Measurements from ENCODE around the gene SYT6. TPM values are rescaled to one million over a fixed set of nuclear protein-coding genes. Genes with fewer than 3 reads are reported as not detected.

Gene SYT6
- total RNA-seq, 1 experiment from 2014 or later, result 54.2 TPM

DNA sequence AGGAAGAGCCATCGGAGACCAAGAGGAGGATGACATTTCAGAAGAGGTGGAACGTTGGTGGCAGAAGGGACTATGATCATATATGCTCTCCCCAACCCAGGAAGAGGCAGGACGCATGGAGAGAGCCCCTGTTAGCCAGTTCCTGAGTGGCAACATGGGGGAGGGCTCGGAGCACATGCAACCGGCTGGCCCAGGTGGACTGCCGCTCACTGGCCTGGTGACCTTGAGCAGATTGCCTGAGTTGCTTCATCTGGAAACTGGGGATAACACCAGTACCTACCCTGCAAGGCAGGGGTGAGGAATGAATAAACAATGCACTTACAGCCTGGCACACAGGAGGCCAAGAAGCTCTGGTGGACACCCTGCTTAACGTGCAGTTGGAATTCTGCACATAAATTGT is 29.0 kb downstream of the SYT6 start:
- no peaks in the 10 kb centered on the region for H3K9me3 Mint-ChIP-seq
- TF ChIP-seq NFE2L1 (CRISPR knock-in tag; IDR thresholded peaks at IDR 0.05) (no peak), NR3C1 (CRISPR knock-in tag; conservative IDR thresholded peaks at IDR 0.05; ENCODE audit: low read depth) (no peak), ZNF138 (CRISPR knock-in tag; conservative IDR thresholded peaks at IDR 0.05) (no peak), TP53 (CRISPR knock-in tag; IDR thresholded peaks at IDR 0.05) (no peak), SMAD4 (CRISPR knock-in tag; IDR thresholded peaks at IDR 0.05) (no peak)
- TF ChIP-seq, protein P1, sequence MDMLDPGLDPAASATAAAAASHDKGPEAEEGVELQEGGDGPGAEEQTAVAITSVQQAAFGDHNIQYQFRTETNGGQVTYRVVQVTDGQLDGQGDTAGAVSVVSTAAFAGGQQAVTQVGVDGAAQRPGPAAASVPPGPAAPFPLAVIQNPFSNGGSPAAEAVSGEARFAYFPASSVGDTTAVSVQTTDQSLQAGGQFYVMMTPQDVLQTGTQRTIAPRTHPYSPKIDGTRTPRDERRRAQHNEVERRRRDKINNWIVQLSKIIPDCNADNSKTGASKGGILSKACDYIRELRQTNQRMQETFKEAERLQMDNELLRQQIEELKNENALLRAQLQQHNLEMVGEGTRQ (CRISPR knock-in tag; IDR thresholded peaks at IDR 0.05), result no peak
- TF ChIP-seq, protein P2, sequence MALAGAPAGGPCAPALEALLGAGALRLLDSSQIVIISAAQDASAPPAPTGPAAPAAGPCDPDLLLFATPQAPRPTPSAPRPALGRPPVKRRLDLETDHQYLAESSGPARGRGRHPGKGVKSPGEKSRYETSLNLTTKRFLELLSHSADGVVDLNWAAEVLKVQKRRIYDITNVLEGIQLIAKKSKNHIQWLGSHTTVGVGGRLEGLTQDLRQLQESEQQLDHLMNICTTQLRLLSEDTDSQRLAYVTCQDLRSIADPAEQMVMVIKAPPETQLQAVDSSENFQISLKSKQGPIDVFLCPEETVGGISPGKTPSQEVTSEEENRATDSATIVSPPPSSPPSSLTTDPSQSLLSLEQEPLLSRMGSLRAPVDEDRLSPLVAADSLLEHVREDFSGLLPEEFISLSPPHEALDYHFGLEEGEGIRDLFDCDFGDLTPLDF (CRISPR knock-in tag; IDR thresholded peaks at IDR 0.05), result no peak
- CTCF ChIA-PET, result interaction anchor here (1.3 kb wide), 1 partner anchor 146 kb away, joined by 3 read pairs; the partner anchor contains the start of gene OLFML3
- ATAC-seq (no peak), DNase-seq (ENCODE audit: low spot score) (no peak)
- peaks cover 47% of the 10 kb centered on the region for H3K4me1 Mint-ChIP-seq
- H3K27ac Mint-ChIP-seq, result no peak overlapping the region; the same call in 1 of the 2 replicates
- no peak overlapping the region for H3K4me3 Mint-ChIP-seq
- POLR2A ChIA-PET, result no interaction called here
- H3K27me3 Mint-ChIP-seq (ENCODE audit: low read depth), result no peaks in the 10 kb centered on the region
- peaks cover 81% of the 10 kb centered on the region for H3K36me3 Mint-ChIP-seq

DNA sequence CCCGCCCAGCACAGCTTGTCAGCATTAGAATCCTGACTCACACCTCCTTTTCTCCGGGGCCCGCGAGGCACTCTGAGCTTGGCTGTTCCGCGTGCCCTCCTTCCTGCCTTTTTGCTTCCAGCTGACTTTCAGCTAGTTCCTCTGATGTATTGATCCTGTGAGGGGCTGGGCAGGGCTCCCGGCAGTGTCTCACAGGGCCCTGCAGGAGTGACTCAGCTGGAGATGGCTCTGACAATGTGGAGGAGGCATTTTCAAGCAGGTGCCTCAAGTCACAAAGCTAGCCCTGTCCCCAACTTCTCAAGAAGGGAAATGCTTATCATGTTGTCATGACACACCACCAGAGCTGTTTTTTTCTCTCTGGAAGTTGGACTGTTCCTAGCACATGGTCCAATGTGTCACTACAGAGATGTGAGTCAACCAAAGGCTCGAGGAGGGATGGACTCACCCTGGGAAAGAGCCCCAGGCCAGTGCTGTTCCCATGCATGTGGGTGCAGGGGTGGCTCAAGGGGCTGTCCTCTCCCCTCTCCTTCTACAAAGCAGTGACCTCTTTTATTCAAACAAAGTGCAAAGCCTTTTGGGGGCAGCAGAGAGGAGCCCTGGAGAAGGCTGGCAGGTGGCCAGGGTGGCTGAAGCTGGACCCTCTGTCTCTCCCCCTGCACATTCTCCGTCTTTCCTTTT is 30.6 kb downstream of the SYT6 start:
- peak overlapping the region; percentile 67 for H3K27ac Mint-ChIP-seq
- DNase-seq (ENCODE audit: low spot score) (no peak), ATAC-seq (no peak)
- H3K4me1 Mint-ChIP-seq, result peaks cover 62% of the 10 kb centered on the region
- TF ChIP-seq ZNF423 (CRISPR knock-in tag; IDR thresholded peaks at IDR 0.05), result peak; percentile 30; the same call in 1 of the 2 replicates
- no peak for TF ChIP-seq HMGA2 (CRISPR knock-in tag; IDR thresholded peaks at IDR 0.05)
- H3K36me3 Mint-ChIP-seq, result peaks cover 68% of the 10 kb centered on the region
- CTCF ChIA-PET, result interaction anchor here (0.5 to 1.4 kb wide), 10 partner anchors 15 to 224 kb away, joined by 3 to 5 read pairs (median 3); partner anchors contain the start of gene OLFML3
- H3K9me3 Mint-ChIP-seq, result no peaks in the 10 kb centered on the region
- H3K4me3 Mint-ChIP-seq, result no peak overlapping the region
- POLR2A ChIA-PET, result no interaction called here
- H3K27me3 Mint-ChIP-seq (ENCODE audit: low read depth), result no peaks in the 10 kb centered on the region

DNA sequence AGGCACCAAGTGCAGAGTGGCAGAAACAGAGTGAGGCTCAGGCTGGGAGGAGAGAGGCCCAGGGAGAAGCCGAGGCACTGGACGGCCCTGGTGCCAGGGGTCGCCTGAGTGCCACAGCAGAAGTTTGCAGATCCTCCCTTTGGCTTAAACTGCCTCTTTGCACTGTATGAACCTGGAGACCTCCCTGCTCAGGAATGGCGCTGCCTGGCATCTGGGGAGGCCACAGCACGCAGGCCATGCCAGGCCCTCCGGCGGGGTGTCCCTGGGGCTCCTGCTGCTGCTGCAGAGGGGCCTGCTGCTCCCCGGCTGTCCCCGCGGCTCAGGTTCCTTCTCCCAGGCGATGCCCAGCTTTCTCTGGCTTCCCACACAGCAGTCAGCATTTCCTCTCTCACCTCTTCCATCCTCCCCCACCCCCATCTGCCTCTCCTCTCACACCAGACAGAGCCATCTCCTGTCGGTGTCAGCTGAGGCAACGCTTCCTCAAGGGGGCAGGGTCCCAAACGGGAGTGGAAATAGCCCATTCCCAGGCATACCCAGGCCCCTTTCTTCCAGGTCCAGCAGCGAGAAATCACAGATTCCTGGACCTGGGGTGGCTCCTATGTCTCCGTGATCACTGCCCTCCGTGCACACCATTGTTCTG is 35.2 kb downstream of the SYT6 start:
- Mint-ChIP-seq H3K9me3 (no peaks in the 10 kb centered on the region), H3K27me3 (ENCODE audit: low read depth) (no peaks in the 10 kb centered on the region; the same call in 1 of the 2 replicates), H3K27ac (peak overlapping the region; percentile 92), H3K4me3 (no peak overlapping the region), H3K4me1 (peaks cover 84% of the 10 kb centered on the region), H3K36me3 (peaks cover 68% of the 10 kb centered on the region)
- ChIA-PET POLR2A (no interaction called here), CTCF (interaction anchor here (0.6 to 4.0 kb wide), 10 partner anchors 9 to 220 kb away, joined by 3 to 17 read pairs (median 6); partner anchors contain the start of gene SYT6)
- DNase-seq (ENCODE audit: low spot score) (peak; percentile 63), ATAC-seq (peak; percentile 77)
- 0 out of 2 replicates have a peak, but pooled peaks have one; percentile 26 for TF ChIP-seq FOXK1 (CRISPR knock-in tag; IDR thresholded peaks at IDR 0.05)
- TF ChIP-seq, protein P3, sequence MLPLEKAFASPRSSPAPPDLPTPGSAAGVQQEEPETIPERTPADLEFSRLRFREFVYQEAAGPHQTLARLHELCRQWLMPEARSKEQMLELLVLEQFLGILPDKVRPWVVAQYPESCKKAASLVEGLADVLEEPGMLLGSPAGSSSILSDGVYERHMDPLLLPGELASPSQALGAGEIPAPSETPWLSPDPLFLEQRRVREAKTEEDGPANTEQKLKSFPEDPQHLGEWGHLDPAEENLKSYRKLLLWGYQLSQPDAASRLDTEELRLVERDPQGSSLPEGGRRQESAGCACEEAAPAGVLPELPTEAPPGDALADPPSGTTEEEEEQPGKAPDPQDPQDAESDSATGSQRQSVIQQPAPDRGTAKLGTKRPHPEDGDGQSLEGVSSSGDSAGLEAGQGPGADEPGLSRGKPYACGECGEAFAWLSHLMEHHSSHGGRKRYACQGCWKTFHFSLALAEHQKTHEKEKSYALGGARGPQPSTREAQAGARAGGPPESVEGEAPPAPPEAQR (CRISPR knock-in tag; IDR thresholded peaks at IDR 0.05), result no peak
- TF ChIP-seq TP53 (CRISPR knock-in tag; IDR thresholded peaks at IDR 0.05), result peak; percentile 48; the same call in 1 of the 2 replicates
- TF ChIP-seq EMX1 (CRISPR knock-in tag; IDR thresholded peaks at IDR 0.05), result 0 out of 2 replicates have a peak, but pooled peaks have one; percentile 58
- TF ChIP-seq, protein P4, sequence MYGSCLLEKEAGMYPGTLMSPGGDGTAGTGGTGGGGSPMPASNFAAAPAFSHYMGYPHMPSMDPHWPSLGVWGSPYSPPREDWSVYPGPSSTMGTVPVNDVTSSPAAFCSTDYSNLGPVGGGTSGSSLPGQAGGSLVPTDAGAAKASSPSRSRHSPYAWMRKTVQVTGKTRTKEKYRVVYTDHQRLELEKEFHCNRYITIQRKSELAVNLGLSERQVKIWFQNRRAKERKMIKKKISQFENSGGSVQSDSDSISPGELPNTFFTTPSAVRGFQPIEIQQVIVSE (CRISPR knock-in tag; IDR thresholded peaks at IDR 0.05; ENCODE audit: borderline replicate concordance), result no peak
- peak; percentile 73; the same call in 1 of the 2 replicates for TF ChIP-seq ZBTB21 (CRISPR knock-in tag; IDR thresholded peaks at IDR 0.05; ENCODE audit: borderline replicate concordance)
- TF ChIP-seq ZNF317 (CRISPR knock-in tag; IDR thresholded peaks at IDR 0.05; ENCODE audit: borderline replicate concordance, low read depth), result peak; percentile 21; the same call in 1 of the 2 replicates
- TF ChIP-seq, protein P5, sequence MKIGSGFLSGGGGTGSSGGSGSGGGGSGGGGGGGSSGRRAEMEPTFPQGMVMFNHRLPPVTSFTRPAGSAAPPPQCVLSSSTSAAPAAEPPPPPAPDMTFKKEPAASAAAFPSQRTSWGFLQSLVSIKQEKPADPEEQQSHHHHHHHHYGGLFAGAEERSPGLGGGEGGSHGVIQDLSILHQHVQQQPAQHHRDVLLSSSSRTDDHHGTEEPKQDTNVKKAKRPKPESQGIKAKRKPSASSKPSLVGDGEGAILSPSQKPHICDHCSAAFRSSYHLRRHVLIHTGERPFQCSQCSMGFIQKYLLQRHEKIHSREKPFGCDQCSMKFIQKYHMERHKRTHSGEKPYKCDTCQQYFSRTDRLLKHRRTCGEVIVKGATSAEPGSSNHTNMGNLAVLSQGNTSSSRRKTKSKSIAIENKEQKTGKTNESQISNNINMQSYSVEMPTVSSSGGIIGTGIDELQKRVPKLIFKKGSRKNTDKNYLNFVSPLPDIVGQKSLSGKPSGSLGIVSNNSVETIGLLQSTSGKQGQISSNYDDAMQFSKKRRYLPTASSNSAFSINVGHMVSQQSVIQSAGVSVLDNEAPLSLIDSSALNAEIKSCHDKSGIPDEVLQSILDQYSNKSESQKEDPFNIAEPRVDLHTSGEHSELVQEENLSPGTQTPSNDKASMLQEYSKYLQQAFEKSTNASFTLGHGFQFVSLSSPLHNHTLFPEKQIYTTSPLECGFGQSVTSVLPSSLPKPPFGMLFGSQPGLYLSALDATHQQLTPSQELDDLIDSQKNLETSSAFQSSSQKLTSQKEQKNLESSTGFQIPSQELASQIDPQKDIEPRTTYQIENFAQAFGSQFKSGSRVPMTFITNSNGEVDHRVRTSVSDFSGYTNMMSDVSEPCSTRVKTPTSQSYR (CRISPR knock-in tag; IDR thresholded peaks at IDR 0.05), result peak; percentile 88
- TF ChIP-seq, protein P1 (CRISPR knock-in tag; IDR thresholded peaks at IDR 0.05), result peak; percentile 49; the same call in 1 of the 2 replicates
- TF ChIP-seq ETV6 (CRISPR knock-in tag; IDR thresholded peaks at IDR 0.05), result peak; percentile 63; the same call in 1 of the 2 replicates
